Renal cortex interstitium (tissue), 15 donors: ENCODE data around the gene OR2T3. TPM values are rescaled to one million over a fixed set of nuclear protein-coding genes. Genes with fewer than 3 reads are reported as not detected.
"Not testable (repeated sequence)": the region's sequence is repeated elsewhere in the genome, so short reads cannot be mapped to it uniquely, and the experiment has no call there.

Source experiments
- DNase-seq, 11 donors: peaks; one replicate each; pipeline ENCODE4 v3.0.0-alpha.2; 2013; ENCODE audit warnings: low read depth in 9 of 11, low spot score in 4 of 11; ENCODE audit errors: extremely low read depth in 1 of 11
- long read RNA-seq, 16 experiments: transcript quantifications; one replicate each; lab custom pipeline, GENCODE V29; 2026
- polyA plus RNA-seq, 3 donors: library from polyadenylated mRNA; unstranded; fragments of 120-200 nt; gene quantifications; one replicate each; pipeline ENCODE4 v1.2.1, GENCODE V29; 2013; ENCODE audit not compliant: insufficient read length in 3 of 3

OR2T3 gene, protein sequence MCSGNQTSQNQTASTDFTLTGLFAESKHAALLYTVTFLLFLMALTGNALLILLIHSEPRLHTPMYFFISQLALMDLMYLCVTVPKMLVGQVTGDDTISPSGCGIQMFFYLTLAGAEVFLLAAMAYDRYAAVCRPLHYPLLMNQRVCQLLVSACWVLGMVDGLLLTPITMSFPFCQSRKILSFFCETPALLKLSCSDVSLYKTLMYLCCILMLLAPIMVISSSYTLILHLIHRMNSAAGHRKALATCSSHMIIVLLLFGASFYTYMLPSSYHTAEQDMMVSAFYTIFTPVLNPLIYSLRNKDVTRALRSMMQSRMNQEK
- polyA plus RNA-seq: not detected
- long read RNA-seq, donor 1, partial matches to known transcripts: 0 of 1 reads
- long read RNA-seq, donor 1, other reads (novel, unspliced or antisense): 0 of 1 reads
- long read RNA-seq, donor 2: 0 reads
- long read RNA-seq, donor 3: 0 reads
- long read RNA-seq, donor 4: 0 reads
- long read RNA-seq, donor 5: 0 reads
- long read RNA-seq, donor 6: 0 reads
- long read RNA-seq, donor 7: 0 reads
- long read RNA-seq, donor 8: 0 reads
- long read RNA-seq, donor 9, partial matches to known transcripts: 0 of 1 reads
- long read RNA-seq, donor 9, other reads (novel, unspliced or antisense): 0 of 1 reads
- long read RNA-seq, donor 10: 0 reads
- long read RNA-seq, donor 11: 0 reads
- long read RNA-seq, donor 12: 0 reads
- long read RNA-seq, donor 13: 0 reads
- long read RNA-seq, donor 14: 0 reads
- long read RNA-seq, donor 15: 0 reads
- long read RNA-seq, donor 16: 0 reads

DNA sequence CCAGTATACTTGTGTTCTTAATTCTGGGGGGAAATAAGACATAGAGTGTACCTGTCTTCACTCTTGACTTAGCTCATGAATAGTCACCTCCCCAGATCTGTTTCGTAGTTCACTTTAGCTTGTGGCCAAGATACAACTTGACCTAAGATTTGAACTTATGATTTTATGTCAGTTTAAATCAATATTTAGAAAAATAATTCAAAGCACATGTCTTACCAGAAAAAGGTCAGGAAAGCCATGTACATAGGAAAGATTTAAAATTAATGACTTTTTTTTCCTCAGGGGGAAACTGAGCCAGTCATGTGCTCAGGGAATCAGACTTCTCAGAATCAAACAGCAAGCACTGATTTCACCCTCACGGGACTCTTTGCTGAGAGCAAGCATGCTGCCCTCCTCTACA is at the start of gene OR2T3:
OR2T3 (plus strand) TSS at position 301 of the 400 bp plus-strand sequence; CDS start at position 301, 0 bp downstream.
- DNase-seq: not testable (repeated sequence)

DNA sequence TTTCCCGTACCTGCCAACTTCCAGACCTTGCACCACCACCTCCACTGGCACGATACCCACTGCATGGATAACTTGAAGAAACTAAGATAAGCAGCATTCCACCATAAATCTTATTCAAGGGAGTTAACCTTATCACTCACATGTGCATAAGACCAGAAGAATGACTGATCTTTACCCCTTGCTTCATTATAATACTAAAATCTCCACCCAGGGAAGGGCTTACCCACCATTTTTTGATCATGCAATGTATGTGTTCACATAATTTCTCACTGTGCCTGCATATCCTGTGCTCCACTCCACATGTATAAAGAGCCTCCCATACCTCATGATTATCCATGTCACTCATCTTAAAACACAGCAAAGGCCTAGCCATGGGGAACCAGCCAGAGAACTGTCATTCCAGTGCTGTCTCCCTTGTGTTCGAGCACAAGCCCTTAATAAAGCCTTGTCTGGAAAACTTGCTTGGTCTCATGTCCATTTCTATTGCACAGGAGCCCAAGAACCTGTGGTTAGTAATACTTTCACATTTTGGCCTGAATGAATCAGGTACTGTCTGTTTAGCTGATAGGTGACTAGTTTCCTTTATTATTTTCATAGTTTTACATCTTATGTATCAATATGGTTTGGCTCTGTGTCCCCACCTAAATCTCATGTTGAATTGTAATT is 45.5 kb upstream of the OR2T3 start:
- DNase-seq: not testable (repeated sequence)

GRCh38 chr1:248428192-248428533 is 45.0 kb upstream of the OR2T3 start:
- DNase-seq: not testable (repeated sequence)

GRCh38 chr1:248431683-248432082 is 41.5 kb upstream of the OR2T3 start:
- not testable (repeated sequence) for DNase-seq

GRCh38 chr1:248432201-248432600 is 41.0 kb upstream of the OR2T3 start:
- not testable (repeated sequence) for DNase-seq

GRCh38 chr1:248433811-248434415 is 39.2 kb upstream of the OR2T3 start:
- DNase-seq: not testable (repeated sequence)

- DNase-seq: not testable (repeated sequence)
These were observed 38.2 kb upstream of the OR2T3 start for GRCh38 chr1:248434913-248435312.

DNA sequence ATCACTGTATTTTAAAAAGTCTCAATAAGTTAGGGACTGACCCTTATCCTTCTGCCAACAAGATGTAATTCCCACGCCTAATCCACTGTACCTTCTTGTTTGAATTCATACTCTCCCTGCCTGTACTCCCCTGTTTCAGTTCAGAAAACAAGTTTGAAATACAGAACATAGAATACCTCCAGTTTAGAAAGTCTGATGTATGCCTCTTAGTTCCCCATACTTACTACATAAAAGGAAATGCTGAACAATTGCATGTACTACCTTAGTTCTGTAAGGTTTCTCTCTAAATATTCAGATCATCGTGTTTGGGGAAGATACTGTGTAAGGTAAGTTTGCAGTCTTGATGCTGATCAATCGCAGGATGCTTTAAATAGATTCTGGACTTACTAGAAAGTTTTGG is 36.8 kb upstream of the OR2T3 start:
- not testable (repeated sequence) for DNase-seq

- not testable (repeated sequence) for DNase-seq
These were observed 34.5 kb upstream of the OR2T3 start for GRCh38 chr1:248438668-248439067.

DNA sequence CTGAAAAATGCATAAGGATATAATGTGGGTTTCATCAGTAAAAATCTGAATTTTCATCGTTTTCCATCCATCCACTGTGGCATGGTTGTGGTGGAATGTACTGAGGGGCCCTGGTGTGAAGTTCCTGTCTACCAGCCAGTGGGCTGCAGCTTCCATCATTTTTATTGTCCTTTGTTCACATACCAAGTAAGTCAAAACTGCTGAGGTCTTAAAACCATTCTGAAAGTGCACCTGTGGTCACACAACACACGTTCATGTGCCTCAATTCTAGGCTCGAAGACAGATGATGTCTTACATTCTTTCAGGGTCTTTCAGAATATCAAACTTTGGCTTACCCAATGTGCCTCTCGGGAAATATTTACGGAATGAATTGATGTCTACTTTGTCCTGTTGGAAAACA is 33.9 kb upstream of the OR2T3 start:
- DNase-seq: not testable (repeated sequence)

GRCh38 chr1:248442500-248443277 is 30.5 kb upstream of the OR2T3 start:
- not testable (repeated sequence) for DNase-seq

- not testable (repeated sequence) for DNase-seq
These were observed 28.5 kb upstream of the OR2T3 start for GRCh38 chr1:248444603-248445002.

- DNase-seq: peak in 1 of 11 donors; percentile 12
These were observed 27.8 kb upstream of the OR2T3 start, which contains the start of gene OR2T2 for GRCh38 chr1:248445399-248445798. Gene OR2T2 (plus strand): TSS chr1:248445637. CDS start chr1:248452798, 7,161 bp downstream.

- DNase-seq: not testable (repeated sequence)
These were observed 24.6 kb upstream of the OR2T3 start for GRCh38 chr1:248448409-248449074.

- DNase-seq: not testable (repeated sequence)
These were observed 23.2 kb upstream of the OR2T3 start for GRCh38 chr1:248449821-248450465.

GRCh38 chr1:248450466-248451145 is 22.5 kb upstream of the OR2T3 start:
- DNase-seq: not testable (repeated sequence)

DNA sequence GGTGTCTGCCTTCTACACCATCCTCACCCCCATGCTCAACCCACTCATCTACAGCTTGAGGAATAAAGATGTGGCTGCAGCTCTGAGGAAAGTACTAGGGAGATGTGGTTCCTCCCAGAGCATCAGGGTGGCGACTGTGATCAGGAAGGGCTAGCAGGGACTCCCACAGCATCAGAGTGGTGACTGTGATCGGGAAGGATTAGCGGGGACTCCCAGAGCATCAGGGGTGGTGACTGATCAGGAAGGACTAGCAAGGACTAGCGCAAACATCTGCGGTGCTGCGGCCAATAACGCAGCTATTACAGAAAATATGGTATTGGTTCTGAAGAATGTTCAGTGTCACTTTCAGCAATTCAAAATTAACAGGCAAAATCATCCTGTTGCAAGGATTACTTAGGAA is 19.5 kb upstream of the OR2T3 start:
- DNase-seq: not testable (repeated sequence)
